Tibial artery (tissue), 4 donors: ENCODE results near the gene HNRNPA2B1.
"Not testable (repeated sequence)": the region's sequence is repeated elsewhere in the genome, so short reads cannot be mapped to it uniquely, and the experiment has no call there.

Source experiments
- DNase-seq, 2 donors: peaks; one replicate each; pipeline ENCODE4 v3.0.0-alpha.2; 2019
- H3K27ac ChIP-seq, 2 donors: fragments of 200-600 bp; sonication (generic) in 1 of 2; 1 replicate in 1 of 2; 2 replicates in 1 of 2; pipeline ENCODE4 v1.5.1; 2018 to 2019; ENCODE audit warnings: mild to moderate bottlenecking in 1 of 2
- H3K27me3 ChIP-seq, 2 donors: fragments of 200-600 bp; sonication (generic) in 1 of 2; one replicate each; pipeline versions ENCODE4 v1.5.1 to v1.6.0; 2016 to 2019
- H3K36me3 ChIP-seq, 3 donors: fragments of 200-600 bp; sonication (generic) in 2 of 3; one replicate each; pipeline ENCODE4 v1.5.1; 2016 to 2019; ENCODE audit warnings: mild to moderate bottlenecking in 2 of 3
- H3K4me1 ChIP-seq, 4 donors: fragments of 200-600 bp; sonication (generic) in 2 of 4; 1 replicate in 3 of 4; 2 replicates in 1 of 4; pipeline ENCODE4 v1.5.1; 2016 to 2019
- H3K4me3 ChIP-seq, 2 donors: fragments of 200-600 bp; sonication (generic) in 1 of 2; 1 replicate in 1 of 2; 2 replicates in 1 of 2; pipeline ENCODE4 v1.5.1; 2018 to 2019; ENCODE audit warnings: mild to moderate bottlenecking in 2 of 2
- H3K9me3 ChIP-seq, 3 donors: fragments of 200-600 bp; sonication (generic) in 1 of 3; one replicate each; pipeline ENCODE4 v1.5.1; 2016 to 2019
- intact Hi-C: fragments of 100-400 bp; cut with DNase I; formaldehyde crosslinking; loops from one replicate; pipeline ENCODE4 v1.15.0; 2023; ENCODE audit warnings: low total_unique reads
- TF ChIP-seq, protein P1 (sequence below), 2 experiments: fragments of 200-600 bp in 1 of 2; fragments of 450-650 bp in 1 of 2; IDR thresholded peaks; one replicate each; pipeline ENCODE4 v1.5.1; 2017 to 2019; ENCODE audit warnings: antibody characterized with exemption in 2 of 2, mild to moderate bottlenecking in 1 of 2, moderate library complexity in 1 of 2

Gene HNRNPA2B1

DNA sequence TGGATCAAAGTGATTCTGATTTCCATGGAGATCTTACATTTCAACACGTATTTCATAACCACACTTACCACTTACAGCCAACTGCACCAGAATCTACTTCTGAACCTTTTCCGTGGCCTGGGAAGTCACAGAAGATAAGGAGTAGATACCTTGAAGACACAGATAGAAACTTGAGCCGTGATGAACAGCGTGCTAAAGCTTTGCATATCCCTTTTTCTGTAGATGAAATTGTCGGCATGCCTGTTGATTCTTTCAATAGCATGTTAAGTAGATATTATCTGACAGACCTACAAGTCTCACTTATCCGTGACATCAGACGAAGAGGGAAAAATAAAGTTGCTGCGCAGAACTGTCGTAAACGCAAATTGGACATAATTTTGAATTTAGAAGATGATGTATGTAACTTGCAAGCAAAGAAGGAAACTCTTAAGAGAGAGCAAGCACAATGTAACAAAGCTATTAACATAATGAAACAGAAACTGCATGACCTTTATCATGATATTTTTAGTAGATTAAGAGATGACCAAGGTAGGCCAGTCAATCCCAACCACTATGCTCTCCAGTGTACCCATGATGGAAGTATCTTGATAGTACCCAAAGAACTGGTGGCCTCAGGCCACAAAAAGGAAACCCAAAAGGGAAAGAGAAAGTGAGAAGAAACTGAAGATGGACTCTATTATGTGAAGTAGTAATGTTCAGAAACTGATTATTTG lies 15.3 kb downstream of the HNRNPA2B1 start:
- no peak for DNase-seq
- TF ChIP-seq, protein P1, sequence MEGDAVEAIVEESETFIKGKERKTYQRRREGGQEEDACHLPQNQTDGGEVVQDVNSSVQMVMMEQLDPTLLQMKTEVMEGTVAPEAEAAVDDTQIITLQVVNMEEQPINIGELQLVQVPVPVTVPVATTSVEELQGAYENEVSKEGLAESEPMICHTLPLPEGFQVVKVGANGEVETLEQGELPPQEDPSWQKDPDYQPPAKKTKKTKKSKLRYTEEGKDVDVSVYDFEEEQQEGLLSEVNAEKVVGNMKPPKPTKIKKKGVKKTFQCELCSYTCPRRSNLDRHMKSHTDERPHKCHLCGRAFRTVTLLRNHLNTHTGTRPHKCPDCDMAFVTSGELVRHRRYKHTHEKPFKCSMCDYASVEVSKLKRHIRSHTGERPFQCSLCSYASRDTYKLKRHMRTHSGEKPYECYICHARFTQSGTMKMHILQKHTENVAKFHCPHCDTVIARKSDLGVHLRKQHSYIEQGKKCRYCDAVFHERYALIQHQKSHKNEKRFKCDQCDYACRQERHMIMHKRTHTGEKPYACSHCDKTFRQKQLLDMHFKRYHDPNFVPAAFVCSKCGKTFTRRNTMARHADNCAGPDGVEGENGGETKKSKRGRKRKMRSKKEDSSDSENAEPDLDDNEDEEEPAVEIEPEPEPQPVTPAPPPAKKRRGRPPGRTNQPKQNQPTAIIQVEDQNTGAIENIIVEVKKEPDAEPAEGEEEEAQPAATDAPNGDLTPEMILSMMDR (IDR thresholded peaks at IDR 0.05): no peak
- Histone ChIP-seq H3K4me3 (no peak overlapping the region), H3K36me3 (peaks cover 20 to 33% (median 31%) of the 10 kb centered on the region in 3 donors), H3K27me3 (no peaks in the 10 kb centered on the region), H3K4me1 (peaks cover 0 to 22% (median 14%) of the 10 kb centered on the region in 4 donors), H3K9me3 (peaks cover 0 to 2% (median 0%) of the 10 kb centered on the region in 3 donors), H3K27ac (no peak overlapping the region)
- intact Hi-C loops: no loop called here

GRCh38 chr7:26184281-26185101 lies 16.1 kb downstream of the HNRNPA2B1 start:
- DNase-seq, intact Hi-C loops, H3K4me3 ChIP-seq, H3K27me3 ChIP-seq, H3K9me3 ChIP-seq: not testable (repeated sequence)
- peaks cover 12 to 25% (median 23%) of the 10 kb centered on the region in 3 donors for H3K36me3 ChIP-seq
- peaks cover 0 to 22% (median 14%) of the 10 kb centered on the region in 4 donors for H3K4me1 ChIP-seq
- H3K27ac ChIP-seq: peak overlapping the region in 1 of 2 donors; percentile 1

DNA sequence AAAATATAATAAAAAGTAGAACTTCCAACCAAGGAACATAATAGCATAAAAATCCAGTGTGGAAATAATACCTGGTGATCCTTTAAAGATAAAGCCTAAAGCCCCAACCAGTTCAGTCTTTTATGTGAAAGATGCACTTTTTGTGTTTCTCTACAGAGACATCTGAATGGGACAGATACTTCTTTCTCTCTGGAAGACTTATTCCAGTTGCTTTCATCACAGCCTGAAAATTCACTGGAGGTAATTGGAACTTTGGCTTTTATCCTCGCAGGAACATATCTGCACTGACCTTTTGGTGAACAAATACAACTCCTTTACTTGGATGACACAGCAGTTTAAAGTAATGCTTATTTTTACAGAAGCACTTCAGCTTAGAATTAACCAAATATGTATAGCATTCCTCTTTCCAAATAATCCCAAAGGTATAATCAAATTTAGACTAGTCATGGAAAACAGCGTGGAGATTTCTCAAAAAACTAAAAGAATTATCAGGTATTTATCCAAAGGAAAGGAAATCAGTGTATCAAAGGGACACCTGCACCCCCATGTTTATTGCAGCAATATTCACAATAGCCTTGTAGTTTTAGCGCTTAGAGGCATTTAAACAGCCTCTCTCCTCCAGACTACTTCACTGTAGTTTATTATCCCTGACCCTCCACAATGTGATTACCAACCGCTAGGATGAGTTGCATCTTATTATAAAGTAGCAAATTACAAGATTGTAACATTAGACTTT lies 16.8 kb downstream of the HNRNPA2B1 start:
- H3K27ac ChIP-seq: peak overlapping the region in 1 of 2 donors; percentile 1

DNA sequence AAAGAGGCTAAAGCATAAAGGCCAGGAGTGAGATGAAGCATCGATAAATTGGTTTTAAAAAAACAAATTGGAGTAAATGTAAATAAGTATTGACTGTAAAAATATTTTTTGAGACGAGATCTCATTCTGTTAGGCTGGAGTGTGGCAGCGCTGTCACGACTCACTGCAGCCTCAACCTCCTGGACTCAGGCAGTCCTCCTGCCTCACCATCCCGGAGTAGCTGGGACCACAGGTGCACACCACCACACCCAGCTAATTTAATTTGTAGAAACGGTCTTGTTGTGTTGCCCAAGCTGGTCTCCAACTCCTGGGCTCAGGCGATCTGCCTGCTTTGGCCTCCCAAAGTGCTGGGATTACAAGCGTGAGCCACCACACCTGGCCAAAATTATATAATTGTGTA lies 17.8 kb downstream of the HNRNPA2B1 start:
- intact Hi-C loops: no loop called here
- peaks cover 0 to 22% (median 14%) of the 10 kb centered on the region in 4 donors for H3K4me1 ChIP-seq
- peaks cover 0 to 7% (median 7%) of the 10 kb centered on the region in 3 donors for H3K36me3 ChIP-seq
- no peak overlapping the region for H3K27ac ChIP-seq
- peaks cover 0 to 2% (median 0%) of the 10 kb centered on the region in 3 donors for H3K9me3 ChIP-seq
- H3K27me3 ChIP-seq: no peaks in the 10 kb centered on the region
- no peak overlapping the region for H3K4me3 ChIP-seq
- TF ChIP-seq, protein P1 (IDR thresholded peaks at IDR 0.05): no peak
- DNase-seq: peak in 1 of 2 donors; percentile 19

More for the DNA sequence above, 16.8 kb downstream of the HNRNPA2B1 start:
- Histone ChIP-seq H3K4me1 (peaks cover 0 to 22% (median 14%) of the 10 kb centered on the region in 4 donors), H3K9me3 (peaks cover 0 to 2% (median 0%) of the 10 kb centered on the region in 3 donors), H3K36me3 (peaks cover 4 to 17% (median 15%) of the 10 kb centered on the region in 3 donors), H3K4me3 (no peak overlapping the region), H3K27me3 (no peaks in the 10 kb centered on the region)
- TF ChIP-seq, protein P1 (IDR thresholded peaks at IDR 0.05): no peak
- no peak for DNase-seq
- intact Hi-C loops: no loop called here

GRCh38 chr7:26182283-26182682 lies 18.3 kb downstream of the HNRNPA2B1 start:
- peaks cover 0 to 22% (median 14%) of the 10 kb centered on the region in 4 donors for H3K4me1 ChIP-seq
- no peaks in the 10 kb centered on the region for H3K27me3 ChIP-seq
- peak in 1 of 2 donors; percentile 42 for DNase-seq
- TF ChIP-seq, protein P1 (IDR thresholded peaks at IDR 0.05): no peak
- H3K36me3 ChIP-seq: peaks cover 0 to 3% (median 2%) of the 10 kb centered on the region in 3 donors
- no peak overlapping the region for H3K27ac ChIP-seq
- intact Hi-C loops: no loop called here
- no peak overlapping the region for H3K4me3 ChIP-seq
- H3K9me3 ChIP-seq: peaks cover 0 to 2% (median 0%) of the 10 kb centered on the region in 3 donors
